Trophoblast cell (in vitro differentiated cells and primary cell): Measurements from ENCODE around the gene KRTAP2-3.

Experiments used
- DNase-seq, 2 donors: peaks; one replicate each; pipeline ENCODE4 v3.0.0-alpha.2; 2016
- H2AFZ ChIP-seq: 2 replicates; pipeline ENCODE4 v1.6.1; 2013; ENCODE audit warnings: low read length, moderate library complexity, mild to moderate bottlenecking; ENCODE audit not compliant: insufficient read depth, poor library complexity
- H2AK5ac ChIP-seq: 2 replicates; pipeline ENCODE4 v1.6.1; 2013; ENCODE audit warnings: mild to moderate bottlenecking, low read length
- H2BK120ac ChIP-seq: 2 replicates; pipeline ENCODE4 v1.6.1; 2013; ENCODE audit warnings: low read length, mild to moderate bottlenecking, moderate library complexity; ENCODE audit not compliant: insufficient read depth, poor library complexity
- H2BK12ac ChIP-seq: 2 replicates; pipeline ENCODE4 v1.6.1; 2013; ENCODE audit warnings: mild to moderate bottlenecking, low read length, moderate library complexity
- H2BK5ac ChIP-seq: 2 replicates; pipeline ENCODE4 v1.6.1; 2013; ENCODE audit warnings: low read length, low read depth, moderate library complexity, mild to moderate bottlenecking; ENCODE audit not compliant: poor library complexity
- H3K14ac ChIP-seq: 2 replicates; pipeline ENCODE4 v1.6.1; 2013; ENCODE audit warnings: mild to moderate bottlenecking, low read length
- H3K18ac ChIP-seq: 2 replicates; pipeline ENCODE4 v1.6.1; 2013; ENCODE audit warnings: mild to moderate bottlenecking, low read length
- H3K23ac ChIP-seq: 2 replicates; pipeline ENCODE4 v1.6.1; 2013; ENCODE audit warnings: low read length
- H3K27ac ChIP-seq: 2 replicates; pipeline ENCODE4 v1.5.1; 2013; ENCODE audit warnings: low read depth, mild to moderate bottlenecking, inconsistent platforms, low read length, moderate library complexity
- H3K27me3 ChIP-seq: 2 replicates; pipeline ENCODE4 v1.6.1; 2013; ENCODE audit warnings: inconsistent platforms, mild to moderate bottlenecking, low read length, moderate library complexity; ENCODE audit not compliant: insufficient read depth
- H3K36me3 ChIP-seq, 2 experiments: 1 replicate in 1 of 2; 2 replicates in 1 of 2; pipeline ENCODE4 v1.6.1; 2013; ENCODE audit warnings: low read length in 2 of 2, mild to moderate bottlenecking in 2 of 2, moderate library complexity in 1 of 2; ENCODE audit not compliant: insufficient read depth in 2 of 2, control insufficient read depth in 1 of 2
- H3K4ac ChIP-seq: 2 replicates; pipeline ENCODE4 v1.6.1; 2013; ENCODE audit warnings: low read depth, mild to moderate bottlenecking, low read length, moderate library complexity
- H3K4me1 ChIP-seq, 2 experiments: 1 replicate in 1 of 2; 2 replicates in 1 of 2; pipeline ENCODE4 v1.6.1; 2013; ENCODE audit warnings: low read length in 2 of 2, mild to moderate bottlenecking in 2 of 2, moderate library complexity in 1 of 2; ENCODE audit not compliant: insufficient read depth in 2 of 2, control insufficient read depth in 1 of 2
- H3K4me2 ChIP-seq: 2 replicates; pipeline ENCODE4 v1.6.1; 2013; ENCODE audit warnings: inconsistent platforms, mild to moderate bottlenecking, low read length, moderate library complexity
- H3K4me3 ChIP-seq: 2 replicates; pipeline ENCODE4 v1.5.1; 2013; ENCODE audit warnings: mild to moderate bottlenecking, low read depth, low read length, inconsistent platforms
- H3K79me1 ChIP-seq: one replicate; pipeline ENCODE4 v1.6.1; 2013; ENCODE audit warnings: low read length
- H3K79me2 ChIP-seq: 2 replicates; pipeline ENCODE4 v1.6.1; 2013; ENCODE audit warnings: low read length, mild to moderate bottlenecking; ENCODE audit not compliant: control insufficient read depth, insufficient read depth, poor library complexity
- H3K9ac ChIP-seq: 2 replicates; pipeline ENCODE4 v1.6.1; 2013; ENCODE audit warnings: mild to moderate bottlenecking, low read length
- H3K9me3 ChIP-seq: 2 replicates; pipeline ENCODE4 v1.6.1; 2013; ENCODE audit warnings: low read depth, mild to moderate bottlenecking, control low read depth, inconsistent platforms, low read length; ENCODE audit not compliant: insufficient read depth
- H4K12ac ChIP-seq: 2 replicates; pipeline ENCODE4 v1.6.1; 2013; ENCODE audit warnings: low read depth, mild to moderate bottlenecking, low read length, moderate library complexity
- H4K8ac ChIP-seq: 2 replicates; pipeline ENCODE4 v1.6.1; 2013; ENCODE audit warnings: low read depth, mild to moderate bottlenecking, low read length, moderate library complexity
- H4K91ac ChIP-seq: one replicate; pipeline ENCODE4 v1.6.1; 2013; ENCODE audit warnings: low read depth, mild to moderate bottlenecking, low read length, moderate library complexity
- WGBS: extraction: QIAGEN DNeasy Blood & Tissue Kit; methylation state at CpG from one replicate; pipeline ENCODE4 v1.1.7; 2013; ENCODE audit warnings: missing lambda C conversion rate; ENCODE audit not compliant: insufficient read length, insufficient coverage; ENCODE audit errors: extremely low coverage; 5-methylcytosine and 5-hydroxymethylcytosine counted together

KRTAP2-3 gene

GRCh38 chr17:41009301-41009760 lies 50.6 kb downstream of the KRTAP2-3 start:
- no peak overlapping the region for H2AK5ac ChIP-seq
- no CpG with 5 or more reads among the region's 4 CpGs for WGBS
- no peak overlapping the region for H3K18ac ChIP-seq
- no peak overlapping the region for H2BK120ac ChIP-seq
- H3K27ac ChIP-seq = no peak overlapping the region
- no peak overlapping the region for H2BK5ac ChIP-seq
- H2AFZ ChIP-seq = no peak overlapping the region
- no peak overlapping the region for H2BK12ac ChIP-seq
- no peaks in the 10 kb centered on the region for H3K36me3 ChIP-seq
- no peak overlapping the region for H4K12ac ChIP-seq
- H4K8ac ChIP-seq = no peak overlapping the region
- peaks cover 4% of the 10 kb centered on the region in 2 experiments for H3K4me1 ChIP-seq
- no peak overlapping the region for H3K23ac ChIP-seq
- H3K79me1 ChIP-seq = peaks cover 2% of the 10 kb centered on the region
- no peak overlapping the region for H3K4me2 ChIP-seq
- no peak overlapping the region for H4K91ac ChIP-seq
- no peak overlapping the region for H3K9ac ChIP-seq
- H3K9me3 ChIP-seq = no peaks in the 10 kb centered on the region
- no peaks in the 10 kb centered on the region for H3K79me2 ChIP-seq
- H3K14ac ChIP-seq = no peak overlapping the region
- peak in 1 of 2 donors; percentile 40 for DNase-seq
- no peaks in the 10 kb centered on the region for H3K27me3 ChIP-seq
- H3K4ac ChIP-seq = no peak overlapping the region
- H3K4me3 ChIP-seq = no peak overlapping the region
